ENCODE measurements around the gene NSMF.
"Not testable (repeated sequence)": the region's sequence is repeated elsewhere in the genome, so short reads cannot be mapped to it uniquely, and the experiment has no call there.

Gene NSMF

DNA sequence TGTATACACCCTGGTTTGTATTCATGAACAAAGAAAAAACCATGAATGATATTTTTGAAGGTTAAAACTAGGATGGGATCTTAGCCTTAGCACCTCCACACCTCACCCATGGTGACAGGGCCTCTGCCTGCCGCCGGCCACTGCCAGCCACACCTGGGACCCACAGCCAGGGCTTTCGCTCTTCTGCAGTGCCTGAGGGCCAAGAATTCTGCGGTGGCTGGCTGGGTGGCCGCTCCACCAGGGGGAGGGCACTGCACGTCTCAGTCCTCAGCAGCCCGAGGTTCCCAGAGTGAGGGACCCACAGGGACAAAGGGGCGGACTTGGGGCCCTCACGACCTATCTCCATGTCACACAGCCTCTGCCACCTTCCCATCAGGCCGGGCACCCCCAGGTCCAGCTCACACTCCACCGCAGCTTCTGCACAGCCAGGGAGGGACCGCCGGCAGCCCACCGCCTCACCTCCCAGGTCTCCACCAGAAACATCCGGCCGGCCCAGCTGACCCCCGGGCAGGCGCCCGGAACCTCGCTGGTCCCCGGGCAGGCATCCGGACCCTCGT, 43.0 kb downstream of the NSMF start:
- DNase-seq (ENCODE audit: low read depth in 2 of 3, low spot score in 1 of 3), result no peak

DNA sequence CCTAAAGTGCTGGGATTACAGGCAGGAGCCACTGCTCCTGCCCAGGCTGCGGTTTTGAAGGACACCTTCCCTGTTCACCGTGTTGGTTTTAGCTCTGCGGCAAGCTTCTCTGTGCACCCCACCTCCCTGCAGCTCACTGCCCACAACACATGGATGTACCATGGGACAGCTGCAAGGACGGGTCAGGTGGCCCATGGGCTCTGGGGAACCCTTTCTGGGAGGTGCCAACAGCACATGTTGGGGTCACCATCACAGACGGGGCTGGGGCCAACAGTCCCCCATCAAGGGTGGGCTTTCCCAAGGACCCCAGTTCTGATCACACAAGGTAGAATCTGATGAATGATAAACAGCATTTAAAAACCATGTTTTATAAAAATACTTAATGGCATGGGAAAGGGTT, 43.7 kb downstream of the NSMF start:
- DNase-seq (ENCODE audit: low read depth in 2 of 3, low spot score in 1 of 3), result no peak

DNA sequence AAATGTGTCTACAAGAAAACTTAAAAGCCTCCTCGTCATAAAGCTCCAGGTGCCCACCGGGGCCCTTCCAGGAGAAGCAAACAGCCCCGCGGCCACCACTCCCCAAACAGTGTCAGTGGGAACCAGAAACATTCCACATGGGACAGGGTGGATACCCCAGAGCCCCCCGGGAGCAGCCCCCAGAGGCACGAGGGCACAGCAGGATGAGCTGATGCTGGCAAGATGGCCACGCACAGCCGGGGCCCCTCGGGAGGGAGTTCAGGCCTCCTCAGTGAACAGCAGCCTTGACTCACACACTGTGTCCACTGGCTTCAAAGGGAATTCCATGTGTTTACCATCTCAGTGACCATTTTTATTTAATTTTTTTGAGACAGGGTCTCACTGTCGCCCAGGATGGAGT, 46.7 kb downstream of the NSMF start:
- no peak for DNase-seq (ENCODE audit: low read depth in 2 of 3, low spot score in 1 of 3)

DNA sequence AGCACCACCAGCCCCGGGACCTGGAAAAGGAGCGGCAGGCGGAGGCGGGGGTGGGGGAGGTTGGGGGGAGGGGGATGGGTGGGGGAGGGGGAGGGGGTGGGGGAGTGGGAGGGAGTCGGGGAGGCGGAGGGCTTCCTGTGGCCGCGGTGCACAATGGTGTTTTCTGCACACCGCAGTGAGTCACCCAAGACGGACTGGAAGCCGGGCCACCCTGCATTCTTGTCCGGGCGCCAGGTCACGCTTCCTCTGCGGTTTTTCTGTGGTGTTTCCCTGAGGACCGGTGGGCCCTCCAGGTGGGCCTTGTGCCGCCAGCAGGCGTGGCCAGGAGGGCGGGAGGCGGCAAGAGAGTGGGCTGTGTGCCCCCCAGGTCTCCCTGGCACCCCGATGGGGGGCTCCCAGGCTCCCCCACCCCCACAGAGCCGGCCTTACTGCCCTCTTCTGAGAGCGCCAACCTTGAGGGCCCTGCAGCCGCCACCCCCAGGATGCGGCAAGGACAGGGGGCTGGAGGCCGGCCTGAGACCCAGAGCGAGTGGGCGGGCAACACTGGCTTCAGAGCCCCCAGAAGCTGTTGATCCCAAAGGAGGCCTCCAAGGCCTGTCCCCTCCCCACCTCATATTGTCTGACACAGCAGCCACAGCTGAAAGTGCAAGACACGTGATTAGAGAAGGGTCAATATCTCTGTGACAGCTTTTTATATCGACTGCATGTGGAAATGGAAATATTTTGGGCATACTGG, 47.3 kb downstream of the NSMF start:
- peak in 2 of 3 donors; percentile 35 to 37 for DNase-seq (ENCODE audit: low read depth in 2 of 3, low spot score in 1 of 3)

DNA sequence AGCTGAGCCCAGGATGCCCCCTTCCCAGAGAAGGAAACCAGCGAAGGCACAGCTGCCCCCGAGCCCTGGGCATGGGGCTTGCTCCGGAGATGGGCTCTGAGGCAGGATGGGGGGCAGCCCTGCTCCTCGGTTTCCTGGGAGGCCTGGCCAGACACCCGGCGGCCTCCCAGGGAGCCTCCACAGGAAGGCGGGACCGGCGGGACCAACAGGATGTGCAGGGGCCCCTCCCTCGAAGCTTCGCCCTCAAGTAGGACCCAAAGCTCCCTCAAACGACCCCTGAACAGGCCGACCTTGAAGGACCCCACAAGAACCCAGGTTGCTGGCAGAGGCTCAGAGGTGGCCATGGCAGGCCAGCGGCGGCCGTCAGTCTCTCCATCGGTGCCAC, 47.9 kb downstream of the NSMF start:
- no peak for DNase-seq (ENCODE audit: low read depth in 2 of 3, low spot score in 1 of 3)

DNA sequence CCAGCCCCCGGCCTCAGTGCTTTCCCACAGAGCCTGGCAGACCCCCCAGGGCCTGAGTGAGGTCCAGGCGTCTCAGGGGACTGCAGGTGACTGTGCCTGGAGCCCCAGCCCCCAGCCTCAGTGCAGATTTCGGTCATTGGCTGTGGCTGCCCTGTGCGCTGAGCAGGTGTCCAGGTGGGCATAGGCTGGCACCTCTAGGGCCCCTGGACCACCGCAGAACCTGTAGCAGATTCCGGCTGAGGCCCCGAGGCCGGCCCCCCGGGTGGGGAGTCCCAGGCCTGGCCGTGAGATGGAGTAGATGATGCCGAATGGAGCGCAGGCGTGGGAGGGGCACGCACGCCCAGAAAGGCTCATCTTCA, 48.3 kb downstream of the NSMF start:
- no peak for DNase-seq (ENCODE audit: low read depth in 2 of 3, low spot score in 1 of 3)

DNA sequence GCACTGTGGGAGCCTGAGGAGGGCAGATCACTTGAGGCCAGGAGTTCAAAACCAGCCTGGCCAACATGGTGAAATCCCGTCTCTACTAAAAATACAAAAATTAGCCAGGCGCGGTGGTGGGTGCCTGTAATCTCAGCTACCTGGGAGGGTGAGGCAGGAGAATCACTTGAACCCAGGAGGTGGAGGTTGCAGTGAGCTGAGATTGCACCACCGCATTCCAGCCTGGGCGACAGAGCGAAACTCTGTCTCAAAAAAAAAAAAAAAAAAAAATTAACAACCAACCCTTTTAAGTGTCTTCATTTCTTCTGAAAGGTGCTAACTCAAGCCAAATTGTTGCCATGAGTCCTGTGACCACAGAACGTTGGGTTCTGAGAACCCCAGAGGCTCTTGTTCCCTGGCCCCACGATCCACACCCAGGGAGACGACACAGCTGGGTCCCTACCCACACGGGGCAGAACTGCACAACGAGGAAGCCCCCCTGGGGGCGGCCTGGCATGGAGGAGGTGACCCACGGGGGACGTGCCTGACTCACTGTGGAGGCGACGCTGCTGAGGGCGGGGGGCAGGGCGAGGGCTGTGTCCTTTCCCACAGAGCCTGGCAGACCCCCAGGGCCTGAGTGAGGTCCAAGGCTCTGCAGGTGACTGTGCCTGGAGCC, 48.8 kb downstream of the NSMF start:
- not testable (repeated sequence) for DNase-seq (ENCODE audit: low read depth in 2 of 3, low spot score in 1 of 3)

DNA sequence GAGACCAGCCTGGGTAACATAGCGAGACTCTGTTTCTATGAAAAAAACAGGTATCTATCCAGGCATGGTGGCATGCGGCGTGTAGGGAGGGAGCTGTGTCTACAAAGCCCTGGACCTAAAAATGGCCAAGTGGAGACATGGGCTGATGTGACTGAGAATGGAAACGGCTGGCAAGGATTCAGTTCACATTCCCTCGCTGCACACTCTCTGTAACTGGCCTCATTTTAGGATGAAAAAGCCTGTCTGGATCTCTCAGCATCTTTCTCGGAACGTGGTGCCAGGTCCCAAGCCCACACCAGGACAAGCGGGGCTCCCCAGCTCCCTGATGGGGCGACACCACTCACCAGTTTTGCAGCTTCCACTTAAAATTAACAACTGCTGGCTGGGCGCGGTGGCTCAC, 49.6 kb downstream of the NSMF start:
- no peak for DNase-seq (ENCODE audit: low read depth in 2 of 3, low spot score in 1 of 3)

DNA sequence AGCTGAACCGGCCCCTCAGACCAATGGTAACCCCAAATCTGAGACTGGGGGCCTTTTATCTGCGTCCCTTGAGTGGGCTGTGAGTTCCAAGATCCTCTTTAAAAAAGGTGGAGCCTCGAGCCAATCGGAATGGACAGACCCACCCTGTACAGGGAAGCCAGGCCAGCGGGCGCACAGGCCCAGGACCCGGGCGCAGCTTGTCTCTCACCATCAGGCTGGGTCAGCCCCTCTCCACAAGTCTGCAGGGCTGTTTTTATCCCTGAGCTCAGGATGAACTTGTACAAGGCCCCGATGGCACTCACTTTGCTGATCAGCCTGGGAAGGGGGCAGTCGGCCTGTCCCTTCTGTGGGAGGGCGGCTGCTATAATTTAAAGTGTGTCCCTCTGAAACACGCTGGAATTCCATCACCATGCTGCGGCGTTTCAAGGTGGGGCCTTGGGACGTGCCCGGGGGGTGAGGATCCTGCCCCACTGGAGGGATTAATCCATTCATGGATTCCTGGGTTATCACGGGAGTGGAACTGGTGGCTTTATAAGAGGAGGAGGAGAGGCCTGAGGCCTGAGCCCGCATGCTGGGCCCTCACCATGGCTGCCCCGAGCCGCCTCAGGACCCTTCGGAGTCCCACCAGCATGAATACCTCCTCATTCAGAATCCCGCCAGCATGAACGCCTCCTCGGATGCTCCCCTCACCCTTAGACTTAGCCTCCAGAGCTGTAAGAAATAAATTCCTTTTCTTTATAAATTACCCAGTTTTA, 50.3 kb downstream of the NSMF start:
- DNase-seq (ENCODE audit: low read depth in 2 of 3, low spot score in 1 of 3), result no peak

DNA sequence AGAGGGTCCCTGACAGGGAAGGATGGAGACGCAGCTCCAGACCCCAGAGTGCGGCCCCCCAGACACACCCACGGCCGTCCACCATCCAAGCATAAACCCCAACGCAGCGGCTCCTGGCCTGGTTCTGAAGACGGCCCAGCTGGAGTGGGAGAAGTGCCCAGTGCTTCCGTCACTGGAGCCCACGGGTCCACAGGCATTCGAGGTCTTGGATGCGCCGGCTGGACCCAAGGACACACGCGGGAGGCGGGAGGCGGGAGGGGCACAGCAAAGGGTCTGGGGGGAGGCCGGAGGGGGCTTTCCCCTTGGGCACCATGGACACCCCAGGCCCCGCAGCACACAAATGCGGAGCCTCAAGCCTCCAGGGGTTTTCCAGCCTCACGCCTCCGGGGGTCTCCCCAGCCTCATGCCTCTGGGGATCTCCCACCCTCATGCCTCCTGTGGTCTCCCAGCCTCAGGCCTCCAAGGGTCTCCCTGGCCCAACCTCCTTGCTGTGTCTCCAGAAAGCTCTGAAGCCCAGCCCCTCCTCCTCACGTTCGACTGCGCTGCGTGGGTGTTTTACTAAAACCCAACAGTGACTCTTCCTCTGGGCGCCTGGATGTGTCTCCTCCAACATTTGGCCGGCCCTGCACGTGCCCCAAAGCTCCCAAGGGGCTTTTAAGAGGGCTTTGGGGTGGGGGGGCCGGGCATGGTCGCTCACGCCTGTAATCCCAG, 51.4 kb downstream of the NSMF start:
- no peak for DNase-seq (ENCODE audit: low read depth in 2 of 3, low spot score in 1 of 3)

DNA sequence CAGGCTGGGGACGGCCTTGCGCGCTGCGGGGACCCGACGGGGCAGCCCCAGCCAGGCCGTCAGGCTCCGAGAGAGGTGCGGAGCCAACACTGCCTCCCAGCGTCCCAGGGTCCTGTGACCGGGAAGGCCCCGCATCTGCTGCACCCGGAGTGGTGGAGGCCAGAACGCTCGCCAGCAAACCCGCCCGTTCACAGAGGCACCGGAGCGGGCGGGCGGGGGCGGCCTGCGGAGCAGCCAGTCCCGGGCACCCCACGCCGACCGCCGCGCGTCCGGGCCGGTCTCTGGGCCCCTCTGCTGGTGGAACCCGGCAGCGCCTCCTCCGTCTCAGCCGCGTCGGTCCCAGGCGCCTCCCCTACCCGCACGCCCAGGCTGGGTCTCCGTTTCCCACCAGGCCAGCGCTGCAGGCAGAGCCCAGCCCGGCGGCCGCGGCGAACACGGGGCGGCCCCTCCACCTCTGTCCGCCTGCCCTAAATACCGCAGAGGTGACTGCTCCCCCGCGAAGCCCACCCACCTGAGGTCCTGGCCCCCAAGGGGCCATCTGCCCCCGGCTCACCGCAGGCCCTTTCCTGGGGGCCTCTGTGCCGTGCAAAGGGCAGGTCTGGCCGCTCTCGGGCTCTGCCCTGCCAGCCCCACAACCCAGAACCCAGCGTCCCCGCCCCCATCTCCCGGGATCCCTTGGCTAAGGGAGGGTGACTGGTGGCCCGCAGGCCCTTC, 52.1 kb downstream of the NSMF start:
- peak; percentile 42 to 62 (median 60) for DNase-seq (ENCODE audit: low read depth in 2 of 3, low spot score in 1 of 3)

DNA sequence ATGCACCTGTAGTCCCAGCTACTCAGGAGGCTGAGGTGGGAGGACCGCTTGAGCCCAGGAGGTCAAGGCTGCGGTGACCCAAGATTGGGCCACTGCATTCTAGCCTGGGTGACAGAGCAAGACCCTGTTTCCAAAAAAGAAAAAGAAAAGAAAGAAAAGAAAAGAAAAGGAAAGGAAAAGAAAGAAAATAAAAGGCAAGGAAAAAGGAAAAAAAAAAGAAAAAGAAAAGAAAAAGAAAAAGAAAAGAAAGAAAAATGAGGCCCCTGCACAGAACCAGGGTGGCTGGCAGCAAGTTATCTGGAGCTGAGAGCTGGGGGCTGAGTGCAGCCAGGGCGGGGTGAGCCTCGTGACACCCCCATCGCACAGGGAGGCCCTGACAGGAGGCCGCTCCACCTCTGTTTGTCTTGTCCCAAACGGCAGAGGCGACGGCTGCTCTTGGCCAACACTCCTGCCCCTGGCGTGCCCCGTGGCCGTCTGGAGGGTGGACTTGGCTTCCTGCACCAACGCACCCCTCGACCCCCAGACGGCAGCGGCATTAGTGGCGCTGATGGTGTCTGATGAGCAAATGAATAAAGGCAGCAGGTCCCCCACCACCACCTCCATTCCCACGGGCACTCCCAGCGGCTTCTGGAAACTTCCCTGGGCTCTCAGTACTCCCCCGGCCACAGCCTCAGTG, 52.9 kb downstream of the NSMF start:
- DNase-seq (ENCODE audit: low read depth in 2 of 3, low spot score in 1 of 3), result no peak

DNA sequence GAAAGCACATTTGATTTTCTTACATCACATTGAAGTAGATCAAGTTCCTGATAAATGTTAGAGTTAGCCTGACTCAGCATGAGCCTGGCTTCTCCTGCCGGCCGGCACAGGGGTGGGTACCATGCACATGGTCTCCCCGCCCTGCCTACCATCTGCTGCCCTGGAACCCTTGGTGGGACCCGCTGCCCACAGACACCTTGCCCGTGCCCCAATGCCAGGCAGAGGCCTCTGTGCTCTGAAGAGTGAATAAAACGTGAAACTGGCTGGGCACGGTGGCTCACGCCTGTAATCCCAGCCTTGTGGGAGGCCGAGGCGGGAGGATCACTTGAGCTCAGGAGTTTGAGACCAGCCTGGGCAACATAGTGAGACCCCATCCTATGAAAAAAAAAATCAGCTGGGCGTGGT, 53.5 kb downstream of the NSMF start:
- no peak for DNase-seq (ENCODE audit: low read depth in 2 of 3, low spot score in 1 of 3)

DNA sequence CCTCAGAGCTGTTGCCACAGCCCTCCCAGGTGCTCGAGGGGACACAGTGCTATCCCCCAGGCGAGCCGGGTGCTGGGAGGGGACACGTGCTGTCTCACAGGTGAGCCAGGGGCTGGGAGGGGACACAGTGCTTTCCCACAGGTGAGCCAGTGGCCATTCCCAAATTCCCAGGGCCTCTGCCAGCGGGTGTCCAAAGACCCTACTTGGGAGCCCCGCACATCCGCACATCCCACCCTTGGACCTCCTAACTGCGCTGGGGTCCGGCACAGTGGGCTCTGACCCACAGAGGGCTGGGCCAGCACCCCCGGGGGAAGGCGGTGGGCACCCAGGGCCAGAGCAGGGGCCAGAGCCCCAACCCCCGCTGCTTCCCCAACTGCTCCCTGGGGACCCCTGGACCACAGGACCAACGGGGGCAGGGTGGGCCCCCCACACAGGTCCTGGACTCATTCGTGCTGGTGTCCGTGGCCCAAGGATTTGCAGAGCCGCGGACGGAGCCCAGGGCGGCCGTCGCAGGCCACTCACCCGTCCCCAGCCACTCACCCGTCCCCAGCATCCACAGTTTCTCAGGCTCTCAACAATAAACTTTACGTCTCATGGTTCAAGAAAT, 54.1 kb downstream of the NSMF start:
- no peak for DNase-seq (ENCODE audit: low read depth in 2 of 3, low spot score in 1 of 3)

DNA sequence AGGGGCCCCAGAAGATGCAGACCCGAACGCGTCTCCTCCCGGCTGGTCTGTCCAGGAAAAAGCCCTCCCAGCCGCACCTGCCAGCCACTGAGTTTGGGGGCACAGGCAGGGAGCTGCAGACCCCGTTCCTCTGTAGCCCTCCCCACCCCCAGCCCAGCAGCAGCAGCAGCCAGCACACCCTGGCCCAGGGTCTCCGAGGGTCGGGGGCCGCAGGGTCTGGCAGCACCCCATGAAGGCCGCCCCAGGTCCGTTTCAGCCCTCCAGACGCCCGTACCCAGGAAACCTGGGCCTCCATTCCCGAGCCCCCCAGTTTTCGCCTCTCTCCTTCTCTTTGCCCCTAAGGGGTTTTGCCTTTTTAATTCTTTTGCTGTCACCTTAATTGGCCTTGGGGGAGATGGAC, 55.9 kb downstream of the NSMF start:
- DNase-seq (ENCODE audit: low read depth in 2 of 3, low spot score in 1 of 3), result no peak

DNA sequence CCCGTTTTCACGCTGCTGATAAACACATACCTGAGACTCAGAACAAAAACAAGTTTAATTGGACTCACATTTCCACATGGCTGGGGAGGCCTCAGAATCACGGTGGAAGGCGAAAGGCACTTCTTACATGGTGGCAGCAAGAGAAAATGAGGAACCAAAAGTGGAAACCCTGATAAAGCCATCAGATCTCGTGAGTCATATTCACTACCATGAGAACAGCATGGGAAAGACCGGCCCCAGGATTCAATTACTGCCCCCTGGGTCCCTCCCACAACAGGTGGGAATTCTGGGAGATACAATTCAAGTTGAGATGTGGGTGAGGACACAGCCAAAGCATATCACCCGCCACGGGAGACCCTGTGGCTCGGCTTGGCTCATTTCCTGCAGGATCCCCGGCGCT, 56.4 kb downstream of the NSMF start:
- no peak for DNase-seq (ENCODE audit: low read depth in 2 of 3, low spot score in 1 of 3)

DNA sequence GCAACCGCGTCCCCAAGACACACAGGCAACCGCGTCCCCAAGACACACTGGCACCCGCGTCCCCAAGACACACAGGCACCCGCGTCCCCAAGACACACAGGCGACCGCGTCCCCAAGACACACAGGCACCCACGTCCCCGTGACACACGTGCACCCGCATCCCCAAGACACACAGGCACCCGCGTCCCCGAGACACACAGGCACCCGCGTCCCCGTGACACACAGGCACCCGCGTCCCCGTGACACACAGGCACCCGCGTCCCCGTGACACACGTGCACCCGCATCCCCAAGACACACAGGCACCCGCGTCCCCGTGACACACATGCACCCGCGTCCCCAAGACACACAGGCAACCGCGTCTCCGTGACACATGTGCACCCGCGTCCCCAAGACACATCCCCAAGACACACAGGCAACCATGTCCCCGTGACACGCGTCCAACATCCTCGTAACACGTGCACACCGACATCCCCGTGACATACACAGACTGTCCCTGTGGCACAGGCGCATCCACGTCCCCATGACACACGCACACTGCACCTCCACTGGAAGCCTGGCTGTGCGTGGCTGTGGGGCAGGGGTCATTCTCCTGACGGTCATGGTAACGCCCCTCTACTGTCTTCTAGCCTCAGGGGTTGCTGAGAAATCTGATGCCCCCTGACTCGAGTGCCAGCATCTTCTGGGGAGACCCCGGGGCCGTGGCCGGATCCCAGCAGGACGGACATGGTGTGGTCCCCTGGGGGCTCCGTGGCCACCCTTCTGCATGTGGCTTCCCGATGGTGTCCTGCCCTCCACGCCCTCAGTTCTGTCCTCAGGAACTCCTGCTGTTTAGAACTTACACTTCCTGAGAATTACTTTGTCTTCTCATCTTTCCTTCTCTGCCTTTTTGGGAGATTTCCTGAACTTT, 60.3 kb downstream of the NSMF start:
- DNase-seq (ENCODE audit: low read depth in 2 of 3, low spot score in 1 of 3), result no peak

DNA sequence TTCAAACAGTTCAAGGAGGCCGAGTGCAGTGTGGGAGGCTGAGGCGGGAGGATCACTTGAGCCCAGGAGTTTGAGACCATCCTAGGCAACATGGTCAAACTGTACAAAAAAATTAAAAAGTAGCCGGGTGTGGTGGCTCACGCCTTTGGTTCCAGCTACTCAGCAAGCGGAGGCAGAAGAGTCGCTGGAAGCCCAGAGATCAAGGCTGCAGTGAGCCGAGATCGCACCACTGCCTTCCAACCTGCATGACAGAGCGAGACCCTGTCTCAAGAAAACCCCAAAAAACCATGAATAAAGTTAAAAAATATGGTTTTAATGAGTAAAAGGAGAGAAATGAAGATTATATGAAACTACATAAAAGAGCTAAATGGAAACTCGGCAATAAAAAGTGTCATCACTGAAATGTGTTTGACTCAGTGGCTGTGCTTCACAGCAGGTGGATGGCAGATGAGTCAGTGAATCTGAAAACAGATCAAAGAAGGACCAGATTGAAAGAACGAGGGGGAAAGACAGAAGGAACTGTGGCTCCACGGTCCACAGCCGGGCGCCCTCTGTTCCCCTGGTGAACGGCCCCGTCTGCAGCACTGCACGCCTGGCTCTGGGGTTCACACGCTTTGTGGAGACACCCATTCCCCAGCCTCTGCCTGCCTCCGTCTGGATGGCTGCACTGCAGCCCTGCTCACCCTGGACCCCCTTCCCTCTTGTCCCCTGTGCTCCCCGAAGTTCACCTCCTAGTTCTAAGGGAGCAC, 61.3 kb downstream of the NSMF start:
- DNase-seq (ENCODE audit: low read depth in 2 of 3, low spot score in 1 of 3), result peak; percentile 31 to 33 (median 31)
